NCI-H2227 (cell line): Measurements from ENCODE around the gene POU2AF3.
"Not testable (repeated sequence)": the region's sequence is repeated elsewhere in the genome, so short reads cannot be mapped to it uniquely, and the experiment has no call there.

ENCODE experiments used
- DNase-seq: peaks from one replicate; lab custom pipeline; 2025; ENCODE audit not compliant: unreplicated experiment; lab: John Stamatoyannopoulos, UW

The POU2AF3 gene

GRCh38 chr11:111300569-111300968, 2.2 kb downstream of the POU2AF3 start:
- no peak for DNase-seq

- DNase-seq = no peak
These were observed 2.9 kb downstream of the POU2AF3 start for GRCh38 chr11:111301004-111301841.

GRCh38 chr11:111301842-111302118, 3.4 kb downstream of the POU2AF3 start:
- DNase-seq = no peak

- DNase-seq = no peak
These were observed 4.0 kb downstream of the POU2AF3 start for GRCh38 chr11:111302298-111302697.

DNA sequence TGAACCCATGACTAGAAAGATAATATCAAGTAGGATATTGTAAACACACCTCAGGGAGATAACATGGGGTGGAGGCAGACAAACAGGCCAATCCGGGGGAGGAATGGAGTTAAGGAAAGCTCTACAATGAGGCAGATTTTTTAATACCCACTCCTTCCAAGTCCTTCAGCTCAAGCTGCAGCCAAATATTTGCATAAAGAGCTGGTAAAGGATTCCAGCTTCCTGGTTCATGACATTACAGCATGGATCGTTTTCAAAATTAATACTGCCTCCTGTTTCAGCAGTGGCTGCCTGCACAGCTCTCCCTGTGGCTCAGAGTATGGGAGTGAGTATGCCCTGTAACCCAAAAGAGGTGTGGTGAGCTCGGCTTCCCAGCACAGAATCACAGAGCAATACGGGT, 5.1 kb downstream of the POU2AF3 start:
- no peak for DNase-seq

GRCh38 chr11:111305162-111305802, 6.9 kb downstream of the POU2AF3 start:
- DNase-seq = no peak

DNA sequence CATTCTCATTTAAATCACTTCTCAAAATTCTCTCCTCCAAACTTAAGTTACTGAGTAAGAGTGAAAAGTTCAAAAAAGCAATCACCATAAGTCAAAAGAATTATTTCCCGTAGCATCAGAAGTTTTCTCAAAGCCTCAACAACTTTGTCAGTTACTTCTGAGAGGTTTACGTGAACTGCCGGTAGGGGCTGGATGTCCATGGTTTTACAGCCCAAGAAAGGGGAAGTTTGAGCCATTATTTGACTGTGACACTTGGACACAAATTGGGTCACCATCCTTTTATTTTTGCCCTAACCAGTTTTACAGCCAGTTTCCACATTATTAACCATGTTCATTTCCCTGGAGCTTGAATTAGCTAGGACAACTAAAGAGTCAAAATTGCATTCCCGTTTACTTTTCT, 7.5 kb downstream of the POU2AF3 start:
- DNase-seq = no peak

- DNase-seq = no peak
These were observed 8.0 kb downstream of the POU2AF3 start for GRCh38 chr11:111306321-111306720.

- DNase-seq = no peak
These were observed 9.2 kb downstream of the POU2AF3 start for GRCh38 chr11:111307472-111308108.

DNA sequence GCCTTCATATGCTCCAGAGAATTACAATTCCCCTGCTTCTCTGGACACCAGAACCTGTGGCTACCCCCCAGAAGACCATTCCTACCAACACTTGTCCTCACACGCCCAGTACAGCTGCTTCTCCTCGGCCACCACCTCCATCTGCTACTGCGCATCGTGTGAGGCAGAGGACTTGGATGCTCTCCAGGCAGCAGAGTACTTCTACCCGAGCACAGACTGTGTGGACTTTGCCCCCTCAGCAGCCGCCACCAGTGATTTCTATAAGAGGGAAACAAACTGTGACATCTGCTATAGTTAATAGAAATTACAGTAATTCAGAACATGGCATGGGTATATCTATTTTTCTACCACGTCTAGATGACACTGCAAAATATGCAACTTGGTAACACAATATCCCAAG, 9.8 kb downstream of the POU2AF3 start:
- peak; percentile 65 for DNase-seq

DNA sequence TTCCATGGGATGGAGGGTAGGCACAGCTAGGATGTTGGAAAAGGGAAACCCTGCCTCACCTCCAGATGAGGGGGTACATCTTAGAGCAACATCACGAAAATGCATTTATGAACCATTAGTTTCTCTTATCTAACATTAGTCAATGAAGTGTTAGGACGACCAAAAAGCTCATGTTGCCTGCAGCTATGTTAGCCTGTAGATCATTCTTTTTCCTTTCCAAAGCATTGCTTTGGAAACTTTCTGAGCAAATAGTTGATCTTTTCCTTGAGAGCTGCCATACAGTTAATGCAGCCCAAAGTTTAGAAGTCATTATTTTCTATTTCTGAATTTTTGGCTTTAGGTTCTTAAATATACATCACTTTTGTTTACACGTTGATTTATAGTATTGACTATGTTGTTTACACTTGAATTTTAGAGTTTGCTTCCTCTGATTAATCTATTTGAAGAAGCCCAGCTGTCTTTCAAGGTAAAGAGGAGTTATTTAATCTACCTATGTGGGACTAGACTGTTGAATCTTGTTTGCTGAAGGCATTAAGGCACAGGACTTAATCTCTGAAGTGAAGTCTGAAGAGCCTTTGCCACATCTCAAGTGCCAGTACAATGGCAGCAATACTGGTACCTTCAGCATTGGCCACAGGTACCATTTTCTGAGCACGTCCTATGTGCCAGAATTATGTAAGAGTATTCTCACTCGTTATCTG, 11.0 kb downstream of the POU2AF3 start:
- no peak for DNase-seq

- DNase-seq = no peak
These were observed 11.7 kb downstream of the POU2AF3 start for GRCh38 chr11:111310088-111310487.

GRCh38 chr11:111310723-111311122, 12.4 kb downstream of the POU2AF3 start:
- no peak for DNase-seq

GRCh38 chr11:111312076-111312475, 13.7 kb downstream of the POU2AF3 start:
- no peak for DNase-seq

DNA sequence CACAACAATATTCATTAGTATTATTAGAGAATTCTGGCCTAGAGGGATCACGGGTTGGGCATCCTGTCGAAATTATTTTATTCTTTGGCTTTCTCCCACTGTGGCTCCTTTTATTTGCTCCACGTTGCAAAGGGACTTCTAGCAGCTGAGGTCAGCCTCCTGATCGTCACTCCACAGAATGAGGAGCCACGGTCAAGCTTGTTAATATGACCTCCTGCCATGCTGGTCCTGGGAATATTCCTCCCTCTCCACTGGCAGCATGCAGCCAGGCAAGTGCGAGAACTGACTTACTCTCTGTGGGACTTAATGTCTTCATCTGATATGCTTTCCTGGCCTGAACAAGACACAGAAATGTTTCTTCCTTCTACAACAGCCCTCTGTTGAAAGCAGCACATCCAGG, 20.9 kb downstream of the POU2AF3 start:
- DNase-seq = no peak

- not testable (repeated sequence) for DNase-seq
These were observed 21.9 kb downstream of the POU2AF3 start for GRCh38 chr11:111320199-111320598.

DNA sequence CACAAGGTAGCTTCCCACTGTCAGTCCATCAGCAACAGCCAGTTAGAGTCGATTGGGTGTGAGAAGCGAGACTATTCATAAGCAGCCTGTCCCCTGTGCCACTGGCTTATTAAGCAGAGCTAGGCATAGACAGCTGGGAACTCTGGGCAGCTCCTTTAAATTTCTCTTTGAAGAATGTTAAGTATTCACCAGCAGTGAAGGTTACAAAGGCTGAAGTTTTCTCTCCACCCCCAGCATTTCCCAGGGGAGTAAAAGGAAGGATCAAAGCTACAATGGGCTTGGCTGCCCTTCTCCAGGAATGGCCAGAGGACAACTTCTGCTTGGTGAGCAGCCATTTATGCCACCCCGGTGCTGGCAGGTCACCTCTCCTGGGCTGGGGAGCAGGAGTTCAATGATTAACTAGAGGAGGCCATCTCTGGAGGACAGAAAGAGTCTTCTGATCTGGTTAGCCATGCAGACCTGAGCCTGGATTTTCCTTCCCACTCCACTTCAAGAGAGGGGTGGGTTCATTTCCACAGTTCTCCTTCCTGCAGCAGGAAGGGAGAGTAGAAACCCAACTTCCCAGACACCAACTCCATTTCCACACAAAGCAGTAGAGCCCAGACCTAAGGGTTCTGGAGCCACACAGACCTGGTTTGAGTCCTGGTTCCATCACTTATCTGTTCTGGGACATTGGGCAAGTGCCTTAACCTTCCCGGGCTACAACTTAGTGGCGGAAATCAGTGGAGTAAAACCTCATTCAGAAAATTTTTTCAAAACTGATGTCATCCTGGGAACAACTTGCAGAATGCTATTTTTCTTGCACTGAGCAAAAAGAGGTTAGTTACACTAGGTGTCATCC, 22.6 kb downstream of the POU2AF3 start:
- DNase-seq = no peak

GRCh38 chr11:111322534-111322933, 24.2 kb downstream of the POU2AF3 start:
- no peak for DNase-seq

DNA sequence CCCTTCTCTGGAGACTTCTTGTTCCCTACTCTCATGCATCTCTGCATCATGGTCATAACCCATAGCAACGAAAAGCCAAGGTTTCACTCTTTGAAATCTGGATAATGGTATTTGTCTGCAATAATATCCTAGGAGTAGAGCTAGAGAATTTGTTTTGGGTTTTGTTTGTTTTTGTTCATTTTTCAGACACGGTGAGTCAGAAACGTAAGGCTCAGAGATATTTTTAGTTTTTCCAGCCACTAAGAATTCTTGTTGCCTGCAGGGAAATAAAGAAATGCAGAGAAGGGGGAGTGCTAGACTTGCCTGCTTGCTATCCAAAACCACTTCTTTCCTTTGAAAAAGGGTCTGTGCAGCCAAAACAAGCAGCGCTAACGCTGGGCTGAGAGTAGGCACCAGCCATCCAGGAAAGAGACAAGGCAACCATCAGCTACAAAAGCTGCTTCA, 26.0 kb downstream of the POU2AF3 start:
- DNase-seq = no peak

- no peak for DNase-seq
These were observed 26.9 kb downstream of the POU2AF3 start for GRCh38 chr11:111325259-111325658.

- no peak for DNase-seq
These were observed 28.5 kb downstream of the POU2AF3 start for GRCh38 chr11:111326824-111327223.
